GM18498 (cell line): ENCODE results near the gene RTL10.
"Not testable (repeated sequence)": the region's sequence is repeated elsewhere in the genome, so short reads cannot be mapped to it uniquely, and the experiment has no call there.

Experiments used
- ATAC-seq: cut with Tn5 transposase; IDR thresholded peaks from one replicate; pipeline ENCODE4 v1.9.1; 2021; ENCODE audit warnings: mild to moderate bottlenecking, moderate library complexity; ENCODE audit not compliant: unreplicated experiment

The RTL10 gene

DNA sequence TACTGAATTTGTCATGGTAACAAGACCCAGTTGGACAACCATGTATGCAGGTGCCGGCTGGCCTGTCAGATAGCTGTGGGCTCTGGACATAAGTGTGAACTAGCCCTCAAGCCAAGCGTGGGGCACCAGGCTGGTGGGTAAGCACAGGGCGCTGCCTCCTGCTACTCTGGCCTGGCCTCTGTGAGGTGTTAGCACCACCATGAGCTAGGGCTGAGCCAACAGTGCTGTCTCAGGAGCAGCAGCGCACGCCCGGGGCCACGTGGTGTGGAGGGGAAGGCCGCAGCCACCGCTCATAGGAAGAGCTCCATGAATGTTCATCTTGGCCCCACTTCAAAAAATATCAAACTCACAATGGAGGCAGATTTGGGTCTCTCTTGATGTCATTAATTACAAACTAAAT lies 35.3 kb upstream of the RTL10 start:
- ATAC-seq: no peak

DNA sequence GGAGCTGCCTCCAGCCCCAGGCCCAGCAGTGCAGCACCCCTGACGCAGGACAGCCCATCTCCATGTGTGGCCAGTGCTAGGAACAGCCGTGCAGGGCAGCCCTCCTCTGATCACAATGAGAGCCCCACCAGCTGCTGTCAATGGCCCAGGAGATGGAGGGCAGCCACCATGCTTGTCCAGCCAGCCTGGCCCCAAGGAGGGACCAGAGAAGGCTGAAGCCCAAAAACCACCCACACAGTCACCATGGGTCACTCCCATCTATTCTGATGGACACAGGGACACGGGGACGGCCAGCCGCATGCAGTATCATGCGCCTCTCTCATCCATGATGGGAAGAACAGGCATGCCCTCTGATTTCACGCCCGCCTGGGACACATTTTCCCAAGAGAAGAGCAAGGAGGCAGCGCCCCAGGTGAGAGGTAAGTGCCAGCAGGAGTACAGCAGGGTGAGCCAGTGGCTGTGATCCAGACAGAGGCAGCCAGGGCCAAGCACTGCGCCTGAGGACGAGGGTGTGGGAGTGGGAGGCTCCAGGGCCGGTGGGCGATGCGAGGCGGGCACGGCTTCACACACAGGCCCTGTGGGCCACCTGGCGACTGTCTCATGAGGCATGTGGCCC lies 33.6 kb upstream of the RTL10 start:
- ATAC-seq: no peak

DNA sequence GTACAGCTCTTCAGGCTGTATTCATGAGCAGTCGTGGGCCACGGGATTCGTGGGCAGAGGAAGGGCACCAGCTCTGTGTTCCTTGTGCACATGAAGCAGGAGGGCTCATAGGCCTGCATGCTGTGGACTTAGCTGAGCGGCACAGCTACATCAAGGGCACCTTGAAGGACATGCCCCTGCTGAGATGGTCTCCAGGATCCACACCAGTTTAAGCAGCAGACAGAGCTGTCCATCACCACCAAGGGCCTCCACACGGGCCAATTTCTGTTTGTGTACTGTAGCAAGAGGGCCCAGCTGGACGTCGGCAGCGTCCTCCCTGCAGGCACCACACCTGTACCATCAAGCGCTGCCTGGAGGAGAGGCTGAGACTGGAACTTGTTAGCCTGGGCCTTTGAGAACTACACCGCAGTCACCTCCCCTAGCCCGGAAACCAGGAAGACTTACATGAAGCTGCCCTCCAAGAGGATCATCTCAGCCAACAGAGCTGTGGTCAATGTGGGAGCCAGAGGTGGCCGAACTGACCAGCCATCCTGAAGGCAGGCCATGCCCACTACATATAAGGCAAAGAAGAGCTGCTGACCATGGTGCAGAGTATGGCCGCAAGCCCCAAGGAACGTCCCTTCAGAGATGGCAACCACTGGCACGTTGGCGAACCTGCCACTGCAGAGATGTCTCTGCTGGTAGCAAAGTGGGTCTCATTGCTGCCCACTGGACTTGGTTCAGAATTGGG lies 32.7 kb upstream of the RTL10 start:
- ATAC-seq: no peak

- ATAC-seq: no peak
Observed at GRCh38 chr22:19886605-19887255, 32.1 kb upstream of the RTL10 start.

GRCh38 chr22:19885841-19886592 lies 31.3 kb upstream of the RTL10 start:
- ATAC-seq: no peak

- no peak for ATAC-seq
Observed at GRCh38 chr22:19884954-19885751, 30.5 kb upstream of the RTL10 start.

DNA sequence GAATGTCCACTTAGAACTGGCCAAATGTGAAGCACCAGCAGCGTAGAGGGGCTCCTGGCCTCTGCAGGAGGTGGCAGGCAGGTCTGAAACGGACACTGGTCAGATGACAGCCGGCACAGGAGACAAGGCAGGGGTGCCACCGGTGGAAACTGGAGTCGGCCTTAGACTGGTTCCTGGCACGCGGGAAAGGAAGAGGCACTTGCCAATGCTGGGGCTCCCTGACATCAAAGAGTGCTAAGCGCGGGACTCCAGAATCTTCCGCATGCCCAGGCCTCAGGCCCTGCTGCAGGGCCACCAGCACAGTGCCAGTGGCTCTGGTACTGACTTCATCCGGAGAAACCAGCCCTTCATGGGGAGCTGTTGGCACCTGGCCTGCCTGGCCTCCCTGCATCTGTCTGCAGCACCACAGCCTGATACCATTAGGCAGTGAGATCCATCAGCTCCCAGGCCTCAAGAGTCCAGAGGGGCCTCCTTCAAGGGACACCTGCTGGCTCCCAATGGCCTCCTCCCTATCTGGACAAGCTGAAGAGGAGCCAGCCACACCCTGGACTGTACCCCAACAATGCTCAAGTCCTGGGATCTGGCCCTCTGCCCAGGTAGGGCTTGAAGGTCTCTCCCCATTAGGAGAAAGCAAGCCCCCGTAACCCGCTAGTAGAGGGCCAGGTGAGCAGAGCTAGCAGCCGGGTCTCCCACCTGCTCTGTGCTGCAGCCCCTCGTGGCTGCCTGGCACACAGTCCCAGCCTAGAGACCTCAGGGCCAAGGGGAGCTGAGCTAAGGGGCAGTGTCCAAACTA lies 29.7 kb upstream of the RTL10 start:
- no peak for ATAC-seq

DNA sequence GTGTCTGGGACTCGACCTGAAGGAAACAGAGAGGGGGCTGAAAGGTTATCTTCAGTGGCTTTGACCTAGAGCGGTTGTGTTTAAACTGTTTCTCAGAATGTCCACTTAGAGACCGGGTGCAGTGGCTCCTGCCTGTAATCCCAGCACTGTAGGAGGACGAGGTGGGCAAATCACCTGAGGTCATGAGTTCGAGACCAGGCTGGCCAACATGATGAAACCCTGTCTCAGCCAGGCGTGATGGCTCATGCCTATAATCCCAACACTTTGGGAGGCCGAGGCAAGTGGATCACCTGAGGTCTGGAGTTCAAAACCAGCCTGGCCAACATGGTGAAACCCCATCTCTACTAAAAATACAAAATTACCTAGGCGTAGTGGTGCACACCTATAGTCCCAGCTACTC lies 28.8 kb upstream of the RTL10 start:
- ATAC-seq: not testable (repeated sequence)

- no peak for ATAC-seq
Observed at GRCh38 chr22:19882446-19883381, 28.0 kb upstream of the RTL10 start.

DNA sequence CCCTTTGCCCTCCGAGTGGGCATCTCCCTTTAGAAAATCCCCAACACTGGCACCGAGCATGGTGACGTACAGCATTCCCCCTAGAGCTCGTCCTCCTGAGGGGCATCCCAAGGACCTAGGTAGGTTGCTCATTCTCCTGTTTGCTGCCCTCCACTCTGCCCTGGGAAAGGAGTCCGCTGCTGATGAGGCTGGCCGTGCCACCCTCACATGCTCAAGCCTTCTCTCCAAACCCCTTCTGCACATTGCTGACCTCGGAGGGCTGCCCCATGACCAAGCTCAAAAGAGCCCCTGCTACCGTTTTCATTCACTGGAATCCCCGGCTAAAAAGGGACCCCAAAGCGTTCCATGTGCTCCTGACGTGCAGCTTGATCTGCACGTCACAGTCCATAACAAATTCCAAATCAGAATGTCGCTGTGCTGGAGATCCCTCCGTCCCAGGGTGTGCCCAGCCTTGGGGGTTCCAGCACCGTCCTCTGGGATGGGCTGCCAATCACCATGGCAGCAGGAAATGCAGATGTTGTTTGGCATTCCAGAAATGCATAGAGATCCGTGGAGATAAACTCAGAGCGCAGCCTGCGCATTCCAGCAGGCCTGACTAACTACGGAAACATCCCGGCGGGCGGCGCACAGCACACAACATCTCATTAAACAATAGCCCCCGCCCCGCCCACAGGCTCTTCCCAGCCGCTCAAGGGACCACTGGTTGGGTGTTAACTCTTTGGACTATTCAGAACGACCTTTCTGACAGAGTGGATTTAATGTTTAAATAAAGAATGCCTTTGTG lies 26.3 kb upstream of the RTL10 start:
- ATAC-seq: no peak

DNA sequence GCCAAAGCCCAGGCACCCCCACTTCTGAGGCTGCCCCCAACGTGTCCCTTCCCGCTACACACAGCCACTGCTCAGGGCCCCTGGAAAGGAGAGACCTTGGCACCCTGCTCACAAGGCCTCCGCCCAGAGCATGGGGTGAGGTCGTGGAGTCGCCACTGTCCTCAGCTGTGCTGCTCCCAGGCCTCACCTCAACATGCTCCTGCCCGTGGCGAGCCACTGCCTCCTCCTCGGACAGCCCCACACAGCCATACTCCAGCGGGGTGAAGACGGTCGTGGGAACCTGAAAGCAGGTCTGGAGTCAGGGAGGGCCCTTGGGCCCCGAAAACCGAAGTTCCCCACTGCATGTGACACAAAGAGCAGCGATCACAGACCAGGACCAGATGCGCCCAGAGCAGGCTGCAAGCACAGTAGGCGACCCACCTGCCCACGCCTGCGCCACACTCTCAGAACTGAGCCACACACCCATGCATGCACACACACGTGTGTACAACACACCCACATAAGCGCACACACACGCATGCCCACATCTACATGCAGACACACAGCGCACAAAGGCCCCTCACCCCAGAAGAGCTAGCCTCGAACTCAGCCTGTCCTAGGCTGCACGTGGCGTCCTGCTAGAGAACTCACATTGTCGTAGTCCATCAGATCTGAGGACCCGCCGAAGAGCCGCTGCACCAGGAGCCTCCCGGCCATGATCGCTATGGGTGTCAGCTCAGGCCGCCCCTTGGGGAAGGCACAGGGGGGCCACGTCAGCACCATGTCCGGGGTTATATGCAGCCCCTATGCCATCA lies 25.5 kb upstream of the RTL10 start:
- ATAC-seq: no peak

DNA sequence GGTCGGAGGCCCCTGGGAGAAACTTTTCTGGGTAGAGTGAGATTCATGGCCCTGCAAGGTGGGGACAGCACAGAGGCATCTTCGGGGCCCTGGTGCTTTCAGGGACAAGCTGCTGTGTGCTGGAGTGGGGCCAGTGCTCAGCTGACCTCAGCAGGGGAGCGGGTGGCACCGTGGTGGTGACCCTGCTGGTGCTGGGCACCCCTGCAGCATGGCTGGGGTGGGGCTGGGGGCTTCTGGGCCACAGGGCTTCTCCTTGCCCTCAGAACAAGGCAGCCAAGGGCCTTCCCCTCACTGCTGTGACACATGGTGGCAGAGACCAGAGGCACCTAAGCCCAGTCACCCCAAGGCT lies 24.9 kb upstream of the RTL10 start:
- no peak for ATAC-seq

DNA sequence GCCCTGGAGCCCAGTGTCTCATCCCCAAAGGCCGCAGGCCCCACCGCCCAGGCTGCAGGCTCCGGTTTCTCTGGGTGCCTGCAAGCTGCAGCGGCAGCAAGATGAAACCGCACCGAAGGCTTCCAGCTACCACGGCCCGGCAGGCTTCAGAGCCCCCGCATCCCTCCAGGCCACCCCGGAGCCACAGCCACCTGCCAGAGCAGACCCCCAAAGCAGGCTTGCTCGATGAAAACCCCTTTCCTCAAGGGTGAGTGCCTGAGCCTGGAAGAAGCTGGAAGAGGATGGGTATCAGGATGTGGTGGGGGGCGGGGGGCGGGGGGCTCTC lies 24.5 kb upstream of the RTL10 start:
- ATAC-seq: no peak

GRCh38 chr22:19878461-19879245 lies 24.0 kb upstream of the RTL10 start:
- ATAC-seq: no peak

DNA sequence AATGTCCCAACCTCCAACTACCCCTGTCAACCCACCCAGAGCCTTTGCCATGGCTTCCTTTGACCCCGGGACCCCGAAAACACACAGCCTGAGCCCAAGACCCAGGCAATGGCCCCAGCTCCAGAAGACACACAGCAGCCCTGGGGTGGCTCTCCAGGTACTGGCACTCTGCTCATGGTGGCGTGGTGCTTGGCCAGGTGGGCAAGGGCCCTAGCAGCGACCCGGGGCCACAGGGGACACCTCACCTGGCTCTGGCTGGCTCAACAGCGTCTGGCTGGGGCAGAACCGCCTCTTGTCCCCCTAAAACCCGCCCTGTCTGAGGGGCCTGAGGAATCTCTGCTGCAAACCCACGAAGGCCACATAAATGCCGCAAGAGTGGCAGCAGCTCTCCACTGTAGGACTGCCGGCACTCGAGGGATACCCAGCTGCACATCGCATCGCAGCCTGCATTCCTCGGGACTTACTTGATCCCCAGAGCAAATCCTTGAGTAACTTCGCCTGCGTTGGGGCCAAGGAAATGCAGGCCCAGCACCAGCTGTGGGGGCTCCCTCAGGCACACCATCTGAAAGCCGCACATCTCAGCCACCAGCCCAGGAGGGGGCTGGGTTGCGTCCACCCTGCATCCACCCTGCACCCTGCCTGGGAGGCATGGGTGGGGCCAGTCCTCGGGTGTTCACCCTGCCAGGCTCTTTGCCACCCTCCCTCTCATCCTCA lies 23.1 kb upstream of the RTL10 start:
- ATAC-seq: no peak

DNA sequence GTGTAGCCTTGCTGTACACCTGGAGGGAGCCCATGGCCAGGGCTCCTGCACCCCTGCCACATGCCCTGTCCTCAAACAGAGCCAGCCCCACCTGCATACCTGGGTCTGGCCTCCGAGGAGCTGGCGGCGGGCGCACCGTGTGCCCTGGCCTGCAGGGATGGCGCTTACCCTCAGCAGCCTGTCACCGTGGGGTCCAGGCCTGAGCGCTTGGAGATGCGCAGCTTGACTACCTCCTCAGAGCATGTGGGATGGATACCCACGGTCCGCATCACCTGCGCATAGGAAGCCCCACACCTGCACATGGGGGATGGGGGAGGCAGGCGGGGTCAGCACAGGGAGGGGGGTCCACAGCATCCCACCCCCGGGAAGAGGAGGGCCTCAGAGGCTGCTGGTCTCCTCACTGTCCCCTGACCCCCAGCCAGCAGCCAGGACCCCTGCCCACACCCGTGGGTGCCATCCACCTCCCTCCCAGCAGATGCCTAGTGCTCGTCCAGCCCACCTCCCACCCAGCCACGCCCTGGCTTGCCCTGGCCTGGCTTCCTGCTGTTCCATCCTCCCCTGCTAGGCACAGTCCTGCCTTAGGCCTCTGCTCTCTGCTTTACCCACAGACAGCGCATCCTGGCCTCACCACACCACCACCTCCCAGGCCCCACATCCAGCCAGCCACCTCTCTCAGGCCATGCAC lies 22.4 kb upstream of the RTL10 start:
- no peak for ATAC-seq
